Measurements from ENCODE around the gene GLS2.
A peak's percentile ranks its signal among the peaks of the same experiment; 100 is the strongest.
"Not testable (repeated sequence)": the region's sequence is repeated elsewhere in the genome, so short reads cannot be mapped to it uniquely, and the experiment has no call there.

GLS2 gene

DNA sequence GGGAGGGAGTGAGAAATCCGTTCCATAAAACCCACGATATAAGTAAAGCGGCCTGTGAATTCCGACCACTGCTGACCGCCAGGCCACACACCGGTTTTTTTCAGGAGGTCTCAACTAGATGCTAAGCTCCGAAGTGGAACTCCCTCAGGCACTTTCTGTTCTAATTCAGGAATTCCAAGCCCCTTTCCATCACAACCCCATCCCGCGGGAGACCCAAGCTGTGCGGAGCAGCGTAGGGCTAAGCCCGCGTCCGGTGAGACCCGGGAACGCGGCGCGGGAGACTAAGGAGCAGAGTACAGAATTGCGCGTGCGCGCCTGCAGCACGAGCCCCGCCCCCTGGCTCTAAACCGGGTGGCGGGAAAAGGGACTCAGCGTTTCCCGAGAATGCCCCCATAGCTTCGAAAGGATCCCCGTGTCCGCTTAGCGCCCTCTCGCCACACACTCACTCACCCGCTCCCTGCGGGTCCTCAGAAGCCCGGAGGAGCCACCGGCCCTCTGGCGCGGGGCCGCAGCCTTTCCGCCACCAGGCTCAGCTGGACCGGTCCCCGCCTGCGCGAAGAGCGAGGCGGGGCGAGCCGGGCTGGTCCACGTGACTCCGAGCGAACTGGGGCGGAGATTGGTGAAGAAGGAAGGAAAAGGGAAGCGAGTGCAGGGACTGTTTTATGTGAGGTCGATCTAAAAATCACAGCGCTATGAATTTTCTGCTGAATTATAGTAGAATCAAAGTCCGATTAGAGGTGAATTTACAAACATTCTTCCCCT is 38.9 kb downstream of the GLS2 start, which contains the start of gene TIMELESS:
Gene TIMELESS, minus strand, starts transcription at position 567 of the 762 bp plus-strand sequence. CDS start 15,256 bp downstream, outside the sequence.
- peak; percentile 65 to 74 for DNase-seq (ENCODE audit: low read depth in 2 of 2)

DNA sequence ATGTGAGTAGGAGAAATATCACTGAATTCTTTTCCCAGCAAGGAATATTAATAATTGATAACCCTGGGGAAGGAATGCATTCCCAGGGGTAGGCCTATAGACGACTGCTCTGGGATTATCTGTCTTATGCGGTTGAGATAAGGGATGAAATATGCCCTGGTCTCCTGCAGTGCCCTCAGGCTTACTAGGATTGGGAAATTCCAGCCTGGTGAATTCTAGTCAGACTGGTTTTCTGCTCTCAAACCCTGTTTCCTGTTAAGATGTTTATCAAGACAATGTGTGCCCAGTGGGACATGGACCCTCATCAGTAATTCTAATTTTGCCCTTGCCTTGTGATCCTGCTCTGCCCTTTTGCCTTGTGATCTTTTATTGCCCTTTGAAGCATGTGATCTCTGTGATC is 44.8 kb downstream of the GLS2 start:
- DNase-seq (ENCODE audit: low read depth in 2 of 2): not testable (repeated sequence)

DNA sequence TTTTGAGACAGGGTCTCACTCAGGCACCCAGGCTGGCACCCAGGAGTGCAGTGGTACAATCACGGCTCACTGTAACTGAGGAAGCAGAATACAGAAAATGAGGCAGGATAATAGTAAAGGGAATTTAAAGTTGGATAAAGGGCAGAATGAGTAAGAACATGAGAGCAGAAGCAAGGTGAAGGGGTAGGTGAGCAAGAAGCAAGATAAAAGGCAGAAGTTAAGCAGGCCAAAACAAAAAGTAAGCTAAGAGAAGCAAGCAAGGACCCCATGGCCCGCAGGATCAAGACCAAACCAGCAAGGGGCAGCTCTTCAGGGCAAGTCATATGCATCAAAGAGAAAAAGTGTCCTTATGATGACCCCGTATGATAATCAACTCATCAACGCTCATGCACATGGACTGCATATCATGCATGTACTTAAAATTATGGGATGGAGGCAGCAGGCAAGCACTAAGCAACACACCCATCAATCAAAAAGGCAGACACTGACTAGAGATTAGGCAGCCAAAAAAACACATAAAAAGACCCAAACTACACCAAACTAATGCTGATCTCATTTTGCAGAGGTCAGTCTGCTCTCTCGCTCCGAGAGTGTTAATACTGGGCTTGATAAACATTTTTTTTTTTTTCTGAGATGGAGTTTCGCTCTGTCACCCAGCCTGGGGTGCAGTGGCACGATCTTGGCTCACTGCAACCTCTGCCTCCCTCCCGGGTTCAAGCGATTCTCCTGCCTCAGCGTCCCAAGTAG is 50.4 kb downstream of the GLS2 start:
- DNase-seq (ENCODE audit: low read depth in 2 of 2): no peak

DNA sequence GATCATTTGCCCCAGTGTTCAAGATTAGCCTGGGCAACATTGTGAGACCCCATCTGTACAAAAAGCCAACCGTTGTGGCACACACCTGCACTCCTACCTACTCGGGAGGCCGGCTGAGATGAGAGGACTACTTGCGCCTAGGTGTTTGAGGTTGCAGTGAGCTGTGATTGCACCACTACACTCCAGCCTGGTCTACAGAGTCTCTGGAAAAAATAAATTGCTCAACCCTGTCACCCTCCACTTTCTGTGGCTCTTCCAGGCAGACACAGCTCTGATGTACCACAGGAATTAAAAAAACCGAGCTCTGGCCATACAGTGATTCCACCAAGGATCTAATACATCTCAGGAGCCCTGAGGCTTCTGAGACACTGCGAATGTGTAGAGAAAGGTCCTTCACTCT is 53.1 kb downstream of the GLS2 start:
- DNase-seq (ENCODE audit: low read depth in 2 of 2): no peak

DNA sequence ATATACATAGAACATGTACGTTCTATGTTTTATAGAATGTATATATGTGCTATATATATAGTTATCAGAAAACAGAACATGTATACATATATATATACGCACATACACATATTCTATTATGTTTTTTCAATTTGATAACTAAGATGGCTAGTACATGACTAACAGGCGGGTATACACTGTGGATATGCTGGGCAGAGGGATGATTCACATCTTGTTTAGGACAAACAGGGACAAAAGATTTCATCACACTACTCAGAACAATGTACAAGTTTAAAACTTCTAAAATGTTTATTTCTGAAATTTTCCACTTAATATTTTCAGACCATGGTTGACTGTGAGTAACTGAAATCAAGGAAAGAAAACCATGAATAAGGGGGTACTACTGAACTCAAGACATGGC is 56.1 kb downstream of the GLS2 start:
- no peak for DNase-seq (ENCODE audit: low read depth in 2 of 2)

DNA sequence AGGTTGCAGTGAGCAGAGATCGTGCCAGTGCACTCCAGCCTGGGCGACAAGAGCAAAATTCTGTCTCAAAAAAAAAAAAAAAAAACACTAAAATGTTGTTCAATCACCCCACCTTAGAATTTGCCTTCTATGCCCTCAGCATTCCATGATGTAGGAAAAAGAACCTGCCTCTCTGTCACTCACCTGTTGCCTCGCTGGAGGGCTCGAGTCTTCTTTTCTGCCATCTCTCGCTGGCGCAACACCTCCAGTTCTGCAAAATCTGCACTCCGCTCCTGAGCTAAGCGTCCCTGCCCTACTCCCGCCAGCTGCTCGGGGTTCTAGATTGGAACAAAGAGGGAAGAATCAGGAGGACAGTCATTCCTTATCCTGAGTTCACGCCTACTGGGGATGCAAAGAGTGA is 56.7 kb downstream of the GLS2 start:
- DNase-seq (ENCODE audit: low read depth in 2 of 2): no peak

DNA sequence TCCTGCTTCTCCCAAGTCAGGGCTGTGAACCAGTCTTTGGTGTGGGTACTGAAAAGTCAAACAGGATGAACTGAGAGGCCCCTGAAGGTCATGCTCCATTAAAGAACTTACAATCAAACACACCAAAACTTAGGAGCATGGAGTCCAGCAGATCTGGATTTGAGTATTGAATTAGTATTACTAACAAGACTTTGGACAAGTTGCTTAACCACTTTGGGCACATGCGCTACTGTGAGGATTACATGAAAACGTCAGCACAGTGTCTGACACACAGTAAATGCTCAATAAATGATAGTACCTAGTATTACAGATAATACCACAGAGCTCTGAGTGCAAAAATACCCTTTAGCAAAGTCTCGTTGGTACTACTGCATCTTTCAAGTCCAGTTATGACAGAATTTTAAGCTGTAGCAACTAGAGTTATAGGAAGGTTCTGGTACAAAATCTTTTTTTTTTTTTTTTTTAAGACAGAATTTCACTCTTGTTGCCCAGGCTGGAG is 62.0 kb downstream of the GLS2 start:
- no peak for DNase-seq (ENCODE audit: low read depth in 2 of 2)

DNA sequence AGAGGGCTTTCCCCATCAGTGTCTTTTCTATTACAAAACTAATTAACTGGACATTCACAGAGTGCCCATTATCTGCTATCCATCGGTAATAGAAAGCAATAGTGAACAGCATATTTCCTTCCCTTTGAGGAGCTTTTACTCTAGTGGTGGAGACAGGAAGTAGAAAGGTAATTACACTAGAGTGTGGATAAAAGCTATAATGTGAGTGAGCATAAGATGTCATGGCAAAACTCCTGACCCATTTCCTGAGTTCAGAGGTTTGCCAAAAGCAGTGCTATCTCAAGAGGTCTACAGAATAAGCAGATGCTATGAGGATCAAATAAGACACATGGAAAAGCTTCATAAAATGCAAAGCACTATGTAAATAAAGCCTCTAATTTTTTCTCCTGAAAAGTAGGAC is 62.8 kb downstream of the GLS2 start:
- DNase-seq (ENCODE audit: low read depth in 2 of 2): no peak
